ENCODE data around the gene SPRED1. TPM values are rescaled to one million over a fixed set of nuclear protein-coding genes. Genes with fewer than 3 reads are reported as not detected.

The SPRED1 gene
- polyA plus RNA-seq, 2 of the 4 experiments (the other 2 are of a cell fraction), result 6.0 to 8.6 TPM

GRCh38 chr15:38312190-38312589, 59.6 kb downstream of the SPRED1 start:
- no peak overlapping the region for H3K4me3 ChIP-seq
- H3K9me3 ChIP-seq, result no peaks in the 10 kb centered on the region
- FAIRE-seq (no peak), ATAC-seq (no peak), DNase-seq (ENCODE audit: low read depth in 1 of 2, low spot score in 1 of 2) (no peak)
- no peak for TF ChIP-seq RAD21 (conservative IDR thresholded peaks at IDR 0.05 in 1 of 2, IDR thresholded peaks at IDR 0.05 in 1 of 2)
- TF ChIP-seq HDAC2 (IDR thresholded peaks at IDR 0.05), result no peak
- no peak for TF ChIP-seq JUNB (IDR thresholded peaks at IDR 0.05)
- TF ChIP-seq ESRRA (IDR thresholded peaks at IDR 0.05; ENCODE audit: borderline replicate concordance, low read length), result no peak
- TF ChIP-seq E2F6 (IDR thresholded peaks at IDR 0.05; ENCODE audit: borderline replicate concordance, low read depth), result no peak
- no peak for TF ChIP-seq TP53 (CRISPR knock-in tag; IDR thresholded peaks at IDR 0.05)
- TF ChIP-seq POLR2AphosphoS2 (conservative IDR thresholded peaks at IDR 0.05; ENCODE audit: low read length), result no peak
- POLR2A ChIA-PET, result no interaction called here
- no peak overlapping the region for H3K27ac ChIP-seq
- H3K4me1 ChIP-seq, result no peaks in the 10 kb centered on the region
- 90% methylated on average over 3 of the region's 3 CpGs for WGBS (ENCODE audit: missing lambda C conversion rate)
- no peak overlapping the region for H3K4me2 ChIP-seq
- CTCF ChIA-PET, result no interaction called here

- no peak overlapping the region for H3K4me2 ChIP-seq
- TF ChIP-seq REST (IDR thresholded peaks at IDR 0.05) (no peak), ZFP36 (IDR thresholded peaks at IDR 0.05; ENCODE audit: borderline replicate concordance, partially characterized antibody) (no peak), CHD2 (IDR thresholded peaks at IDR 0.05; ENCODE audit: low read length, partially characterized antibody) (no peak), ESRRA (IDR thresholded peaks at IDR 0.05; ENCODE audit: borderline replicate concordance, low read length) (no peak), HOXB5 (CRISPR knock-in tag; IDR thresholded peaks at IDR 0.05) (no peak), MAFK (IDR thresholded peaks at IDR 0.05; ENCODE audit: partially characterized antibody) (no peak), RNF2 (IDR thresholded peaks at IDR 0.05; ENCODE audit: borderline replicate concordance, low read depth) (no peak)
- POLR2A ChIA-PET, result no interaction called here
- H3K4me1 ChIP-seq, result no peaks in the 10 kb centered on the region
- H3K4me3 ChIP-seq, result no peak overlapping the region
- ATAC-seq (no peak), DNase-seq (ENCODE audit: low read depth in 1 of 2, low spot score in 1 of 2) (no peak), FAIRE-seq (no peak)
- CTCF ChIA-PET, result no interaction called here
- H3K9me3 ChIP-seq, result no peaks in the 10 kb centered on the region
- 81% methylated on average over 2 of the region's 2 CpGs for WGBS (ENCODE audit: missing lambda C conversion rate)
- no peak overlapping the region for H3K27ac ChIP-seq
Observed at GRCh38 chr15:38316311-38316710, 63.7 kb downstream of the SPRED1 start.

GRCh38 chr15:38320181-38320580, 67.5 kb downstream of the SPRED1 start:
- no peak for TF ChIP-seq FOXS1 (CRISPR knock-in tag; IDR thresholded peaks at IDR 0.05)
- no peak for TF ChIP-seq PBX3 (IDR thresholded peaks at IDR 0.05)
- no peak for TF ChIP-seq MAFK (IDR thresholded peaks at IDR 0.05; ENCODE audit: partially characterized antibody)
- TF ChIP-seq HOXB5 (CRISPR knock-in tag; IDR thresholded peaks at IDR 0.05), result no peak
- Histone ChIP-seq H3K4me2 (no peak overlapping the region), H3K4me3 (no peak overlapping the region), H3K27ac (no peak overlapping the region), H3K4me1 (no peaks in the 10 kb centered on the region), H3K9me3 (no peaks in the 10 kb centered on the region)
- ATAC-seq (no peak), DNase-seq (ENCODE audit: low read depth in 1 of 2, low spot score in 1 of 2) (no peak), FAIRE-seq (no peak)
- ChIA-PET POLR2A (no interaction called here), CTCF (no interaction called here)

- ATAC-seq, result no peak
- H3K4me2 ChIP-seq, result no peak overlapping the region
- no peak for FAIRE-seq
- H3K4me3 ChIP-seq, result no peak overlapping the region
- ChIA-PET POLR2A (no interaction called here), CTCF (no interaction called here)
- TF ChIP-seq REST (IDR thresholded peaks at IDR 0.05) (no peak), FOXS1 (CRISPR knock-in tag; IDR thresholded peaks at IDR 0.05) (no peak), ELK1 (IDR thresholded peaks at IDR 0.05; ENCODE audit: low read depth, low read length) (no peak), RARB (CRISPR knock-in tag; IDR thresholded peaks at IDR 0.05) (no peak), ESRRA (IDR thresholded peaks at IDR 0.05; ENCODE audit: borderline replicate concordance, low read length) (no peak), EP300 (IDR thresholded peaks at IDR 0.05) (no peak), RNF2 (IDR thresholded peaks at IDR 0.05; ENCODE audit: borderline replicate concordance, low read depth) (no peak), NPAS2 (CRISPR knock-in tag; IDR thresholded peaks at IDR 0.05; ENCODE audit: borderline replicate concordance) (no peak)
- WGBS (ENCODE audit: missing lambda C conversion rate), result 84% methylated on average over 2 of the region's 2 CpGs
- H3K9me3 ChIP-seq, result no peaks in the 10 kb centered on the region
- no peak overlapping the region for H3K27ac ChIP-seq
- H3K4me1 ChIP-seq, result no peaks in the 10 kb centered on the region
- no peak for DNase-seq (ENCODE audit: low read depth in 1 of 2, low spot score in 1 of 2)
Observed at GRCh38 chr15:38320866-38321265, 68.2 kb downstream of the SPRED1 start.

All from A549 (cell line).